NCI-H345 treated with DMSO at 0.1 percent for 48 hours (cell line): ENCODE results near the gene RNF212.
"Not testable (repeated sequence)": the region's sequence is repeated elsewhere in the genome, so short reads cannot be mapped to it uniquely, and the experiment has no call there.

Source experiments
- DNase-seq: peaks from one replicate; lab custom pipeline; 2025; ENCODE audit not compliant: unreplicated experiment; lab: John Stamatoyannopoulos, UW

RNF212 gene

DNA sequence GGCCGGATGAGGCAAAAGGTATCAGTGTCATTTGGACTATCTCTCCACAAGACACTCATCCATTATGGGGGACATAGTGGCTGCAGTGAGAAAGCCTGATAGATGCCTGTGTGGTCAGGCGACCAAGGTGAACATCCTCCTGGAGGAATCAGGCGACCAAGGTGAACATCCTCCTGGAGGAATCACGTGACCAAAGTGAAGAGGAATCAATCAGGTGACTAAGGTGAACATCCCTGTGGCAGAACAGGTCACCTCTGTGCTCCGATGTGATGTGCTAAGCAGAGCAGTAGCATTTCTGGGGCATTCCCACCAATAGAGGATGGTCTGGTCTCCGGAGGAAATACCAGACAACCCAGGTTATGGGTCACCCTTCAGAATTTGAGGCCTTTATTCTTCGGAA, 44.0 kb downstream of the RNF212 start:
- no peak for DNase-seq

DNA sequence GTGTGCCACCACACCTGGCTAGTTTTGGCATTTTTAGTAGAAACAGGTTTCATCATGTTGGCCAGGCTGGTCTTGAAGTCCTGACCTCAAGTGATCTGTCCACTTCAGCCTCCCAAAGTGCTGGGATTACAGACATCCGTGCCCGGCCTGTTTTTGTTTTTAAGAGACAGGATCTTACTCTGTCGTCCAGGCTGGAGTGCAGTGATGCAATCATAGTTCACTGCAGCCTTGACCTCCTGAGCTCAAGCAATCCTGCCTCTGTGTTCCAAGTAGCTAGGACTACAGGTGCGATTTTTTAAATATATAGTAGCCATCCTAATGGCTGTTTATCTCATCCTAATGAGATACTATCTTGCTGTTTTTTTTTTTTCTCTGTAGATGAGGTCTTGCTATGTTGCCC, 47.6 kb downstream of the RNF212 start:
- no peak for DNase-seq

DNA sequence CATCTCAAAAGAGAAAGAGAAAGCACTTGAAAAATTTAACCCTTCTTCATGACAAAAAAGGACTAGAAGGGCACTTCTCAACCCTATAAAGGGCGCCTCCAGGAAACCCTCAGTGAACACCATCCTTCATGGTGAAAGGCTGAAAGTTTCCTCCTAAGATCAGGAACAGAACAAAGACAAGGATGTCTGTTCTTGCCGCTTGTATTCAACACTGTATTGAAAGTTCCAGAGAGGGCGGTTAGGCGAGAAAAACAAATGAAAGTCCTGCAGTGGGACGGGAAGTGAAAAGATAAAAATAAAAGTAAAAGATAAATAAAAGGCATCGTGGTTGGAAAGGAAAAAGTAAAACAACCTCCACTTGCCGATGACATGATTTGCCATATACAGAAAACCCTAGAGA, 50.9 kb downstream of the RNF212 start:
- no peak for DNase-seq

DNA sequence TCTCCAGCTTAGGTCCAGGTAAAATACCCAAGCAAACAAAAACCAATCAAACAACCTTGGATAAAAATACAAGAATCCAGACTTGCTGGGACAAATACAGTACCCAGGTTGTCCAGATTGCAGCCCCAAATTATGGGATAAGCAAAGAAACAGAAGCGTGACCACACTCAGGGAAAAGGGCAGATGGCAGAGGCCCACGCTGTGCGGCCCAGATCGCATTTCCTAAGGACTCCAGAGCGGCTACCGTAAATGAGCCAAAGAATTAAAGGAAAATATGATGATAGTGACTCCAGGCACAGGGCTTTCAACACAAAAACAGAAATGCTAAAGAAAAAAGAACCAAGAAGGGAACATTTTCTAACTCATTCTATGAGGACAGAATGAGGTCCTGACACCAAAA, 51.6 kb downstream of the RNF212 start:
- no peak for DNase-seq

DNA sequence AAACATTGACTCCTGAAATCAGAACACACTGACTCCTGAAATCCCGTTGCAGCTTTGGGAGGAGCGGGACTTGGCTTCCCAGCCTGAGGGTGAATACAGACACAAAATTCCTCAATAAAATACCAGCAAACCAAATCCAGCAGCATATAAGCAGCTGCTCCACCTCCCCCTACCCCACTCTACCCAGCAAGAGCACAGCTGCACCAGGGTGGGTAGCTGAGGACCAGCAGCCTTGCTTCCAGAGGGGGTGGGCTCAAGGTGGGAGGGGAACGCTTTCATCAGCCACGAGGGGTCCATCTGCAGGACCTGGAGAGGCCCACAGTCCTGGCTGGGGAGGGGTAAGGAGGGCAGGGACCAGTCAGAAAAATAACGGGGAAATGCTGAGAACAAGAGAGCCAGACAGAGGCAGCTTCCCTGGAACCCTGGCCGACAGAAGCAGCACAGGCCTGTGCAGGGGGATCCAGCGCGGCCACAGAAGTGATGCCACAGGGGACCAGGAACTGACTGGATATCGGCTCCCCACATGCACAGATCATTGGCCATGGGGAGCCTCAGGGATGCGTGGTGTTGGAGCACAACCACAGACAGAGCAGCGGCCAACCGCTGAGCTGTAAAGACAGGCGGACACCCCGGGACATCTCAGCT, 52.2 kb downstream of the RNF212 start:
- no peak for DNase-seq

DNA sequence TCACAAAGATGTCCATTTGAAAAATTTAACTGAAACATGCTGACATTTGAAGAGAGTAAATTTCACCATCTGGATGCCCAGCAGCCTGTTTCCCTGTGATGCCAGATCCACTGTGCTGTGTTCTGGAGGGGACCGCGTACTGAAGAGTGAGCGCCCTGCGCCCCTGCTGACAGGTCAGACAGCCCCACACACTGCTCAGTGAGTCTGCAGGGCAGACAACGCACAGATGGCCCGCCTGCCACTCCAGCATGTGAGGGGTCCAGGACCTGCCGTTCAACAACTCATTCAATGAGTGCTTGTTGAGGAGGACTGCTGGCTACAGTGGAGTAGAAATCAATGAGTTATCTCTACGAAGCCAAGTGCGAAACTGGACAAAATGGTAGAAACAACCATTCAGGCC, 52.7 kb downstream of the RNF212 start:
- no peak for DNase-seq

GRCh38 chr4:1060121-1060520, 53.2 kb downstream of the RNF212 start:
- no peak for DNase-seq

DNA sequence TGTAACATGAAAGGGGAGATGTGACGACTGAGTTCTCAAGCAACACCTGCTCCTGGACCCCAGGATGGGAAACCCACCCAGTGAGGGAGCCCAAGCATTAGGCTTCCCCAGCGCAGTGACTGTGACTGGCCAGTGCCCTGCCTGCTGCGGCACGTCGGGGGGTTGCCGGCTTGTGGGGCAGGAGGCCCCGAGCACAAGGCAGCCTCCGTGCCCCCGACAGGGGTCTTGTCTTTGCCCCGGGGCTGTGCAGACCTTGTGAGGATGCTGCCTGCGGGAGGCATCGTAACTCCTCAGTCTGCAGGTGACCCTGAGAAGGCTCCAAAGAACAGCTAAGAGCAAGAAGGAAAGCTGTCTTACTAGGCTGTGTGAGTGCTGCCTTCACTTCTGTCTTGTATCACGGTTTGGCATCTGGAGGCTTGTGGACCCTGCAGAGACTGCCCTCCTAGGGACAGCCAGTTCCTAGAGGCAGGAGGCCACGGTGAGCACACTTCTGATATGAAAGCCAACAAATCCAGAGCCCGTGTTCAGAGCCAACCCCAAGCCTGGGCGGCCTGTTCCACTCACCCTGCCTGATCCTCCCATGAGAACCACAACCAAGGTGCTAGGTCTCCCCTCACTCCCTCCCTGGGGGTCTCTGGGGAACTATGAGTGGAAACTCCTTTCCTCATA, 54.2 kb downstream of the RNF212 start:
- no peak for DNase-seq

- no peak for DNase-seq
Measured at GRCh38 chr4:1058198-1058996, 55.0 kb downstream of the RNF212 start.

GRCh38 chr4:1057403-1057745, 56.0 kb downstream of the RNF212 start:
- DNase-seq, result no peak

GRCh38 chr4:1056671-1057402, 56.5 kb downstream of the RNF212 start:
- no peak for DNase-seq

DNA sequence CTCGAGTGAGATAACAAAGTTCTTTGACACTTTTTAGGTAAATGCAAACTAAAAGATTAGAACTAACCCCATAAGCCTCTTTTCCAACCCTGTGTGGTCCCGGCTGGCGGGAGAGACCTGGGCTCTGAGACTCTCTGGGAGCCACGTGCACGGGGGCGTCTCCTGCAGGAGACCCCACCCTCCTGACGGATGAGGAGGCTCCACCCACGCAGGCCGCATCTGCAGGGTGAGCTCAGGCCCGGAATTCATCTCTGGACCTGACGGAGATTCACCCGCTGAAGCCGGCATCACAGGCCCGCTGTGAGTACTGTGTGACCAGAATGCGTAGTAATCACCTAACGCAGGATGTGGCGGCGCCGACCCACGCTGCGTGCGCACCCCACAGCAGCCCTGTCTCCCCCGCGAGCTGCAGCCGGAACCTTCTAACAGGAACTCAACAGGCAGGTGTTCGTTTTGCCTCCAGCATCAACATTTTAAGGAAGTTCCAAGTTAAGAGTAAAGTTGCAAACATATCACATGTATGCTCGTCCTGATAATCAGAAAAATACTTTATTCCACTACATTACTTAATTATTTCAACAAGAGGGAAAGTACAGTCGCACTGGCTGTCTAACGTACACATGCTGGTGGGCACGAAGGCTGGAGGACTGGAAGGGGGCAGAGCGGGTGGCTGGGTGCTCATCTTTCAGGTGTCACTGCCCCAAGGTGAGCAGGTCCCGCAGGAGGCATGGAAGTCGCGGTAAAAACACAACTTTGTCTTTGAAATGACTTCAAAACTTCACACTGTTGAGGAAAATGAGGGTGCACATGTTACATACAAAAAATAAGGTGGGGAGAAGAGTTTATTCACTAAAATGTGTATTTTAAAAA, 57.4 kb downstream of the RNF212 start:
- no peak for DNase-seq

- not testable (repeated sequence) for DNase-seq
Measured at GRCh38 chr4:1055243-1055701, 58.1 kb downstream of the RNF212 start.

DNA sequence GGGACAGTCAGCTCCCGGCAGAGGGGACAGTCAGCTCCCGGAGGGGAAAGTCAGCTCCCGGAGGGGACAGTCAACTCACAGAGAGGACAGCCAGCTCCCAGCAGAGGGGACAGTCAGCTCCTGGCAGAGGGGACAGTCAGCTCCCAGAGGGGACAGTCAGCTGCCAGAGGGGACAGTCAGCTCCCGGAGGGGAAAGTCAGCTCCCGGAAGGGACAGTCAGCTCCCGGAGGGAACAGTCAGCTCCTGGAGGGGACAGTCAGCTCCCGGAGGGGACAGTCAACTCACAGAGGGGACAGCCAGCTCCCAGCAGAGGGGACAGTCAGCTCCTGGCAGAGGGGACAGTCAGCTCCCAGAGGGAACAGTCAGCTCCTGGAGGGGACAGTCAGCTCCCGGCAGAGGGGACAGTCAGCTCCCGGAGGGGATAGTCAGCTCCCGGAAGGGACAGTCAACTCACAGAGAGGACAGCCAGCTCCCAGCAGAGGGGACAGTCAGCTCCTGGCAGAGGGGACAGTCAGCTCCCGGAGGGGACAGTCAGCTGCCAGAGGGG, 58.6 kb downstream of the RNF212 start:
- not testable (repeated sequence) for DNase-seq

GRCh38 chr4:1053891-1054290, 59.5 kb downstream of the RNF212 start:
- not testable (repeated sequence) for DNase-seq

- no peak for DNase-seq
Measured at GRCh38 chr4:1053080-1053661, 60.2 kb downstream of the RNF212 start.

DNA sequence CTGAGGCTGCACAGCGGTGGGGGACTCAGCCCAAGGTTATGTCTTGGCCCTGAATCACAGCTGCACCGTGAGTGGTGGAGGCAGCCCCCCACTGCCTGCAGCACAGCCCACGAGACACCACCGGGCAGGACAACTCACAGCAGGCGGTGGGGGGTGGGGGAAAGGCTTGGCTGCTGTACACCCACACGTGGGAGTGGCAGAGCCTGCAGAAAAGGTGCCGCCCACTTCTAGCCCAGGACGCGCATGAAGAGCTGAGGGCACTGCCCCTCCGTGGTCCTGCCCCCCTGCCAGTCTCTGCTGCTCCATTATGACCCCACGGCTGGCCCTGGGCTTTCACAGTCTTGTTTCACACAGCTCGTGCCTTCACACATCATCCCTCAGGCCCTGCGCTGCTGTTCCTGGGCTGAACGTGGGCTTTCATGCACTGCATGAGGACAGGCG, 61.1 kb downstream of the RNF212 start:
- DNase-seq, result no peak

DNA sequence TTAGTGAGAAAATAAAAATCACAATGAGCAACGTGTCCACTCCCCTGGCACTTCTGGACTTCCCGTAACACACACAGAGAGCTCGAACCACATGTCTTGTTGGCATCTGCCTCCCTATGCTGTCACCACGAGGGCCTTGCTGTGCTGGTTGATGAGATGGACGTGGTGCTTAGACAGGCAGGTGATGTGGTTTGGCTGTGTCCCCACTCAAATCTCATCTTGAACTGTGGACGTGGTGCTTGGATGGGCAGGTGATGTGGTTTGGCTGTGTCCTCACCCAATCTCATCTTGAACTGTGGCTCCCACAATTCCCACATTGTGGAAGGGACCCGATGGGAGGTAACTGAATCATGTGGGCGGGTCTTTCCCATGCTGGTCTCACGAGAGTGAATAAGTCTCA, 61.9 kb downstream of the RNF212 start:
- no peak for DNase-seq

- DNase-seq, result no peak
Measured at GRCh38 chr4:1050486-1051213, 62.7 kb downstream of the RNF212 start.
